RWPE2 (cell line): ENCODE data around the gene B4GALT7.

ENCODE experiments used
- ATAC-seq: fragments of 200-7000 bp; cut with Tn5 transposase; 3 replicates; pipeline ENCODE4 v1.9.1; 2021; ENCODE audit warnings: low read depth
- DNase-seq: peaks from one replicate; pipeline ENCODE4 v3.0.0-alpha.2; 2020; ENCODE audit warnings: low spot score
- H3K27ac ChIP-seq: fragments of 450-650 bp; 2 replicates; pipeline ENCODE4 v1.5.1; 2017; ENCODE audit warnings: mild to moderate bottlenecking; ENCODE audit not compliant: poor library complexity, severe bottlenecking
- H3K27me3 ChIP-seq: fragments of 250-450 bp; sonication (Bioruptor Pico); 2 replicates; pipeline ENCODE4 v1.5.1; 2021; ENCODE audit warnings: mild to moderate bottlenecking, moderate library complexity; ENCODE audit not compliant: insufficient read depth, poor library complexity, severe bottlenecking
- H3K36me3 ChIP-seq: fragments of 250-450 bp; sonication (Bioruptor Pico); 2 replicates; pipeline ENCODE4 v1.5.1; 2020; ENCODE audit warnings: low read depth, mild to moderate bottlenecking, moderate library complexity
- H3K4me1 ChIP-seq: fragments of 250-450 bp; sonication (Bioruptor Pico); 2 replicates; pipeline ENCODE4 v1.5.1; 2021; ENCODE audit warnings: mild to moderate bottlenecking, moderate library complexity; ENCODE audit not compliant: insufficient read depth, poor library complexity, severe bottlenecking
- H3K4me3 ChIP-seq: fragments of 250-450 bp; sonication (Bioruptor Pico); 2 replicates; pipeline ENCODE4 v1.5.1; 2021; ENCODE audit warnings: mild to moderate bottlenecking, moderate library complexity; ENCODE audit not compliant: severe bottlenecking
- H3K9me3 ChIP-seq: fragments of 250-450 bp; sonication (Bioruptor Pico); 2 replicates; pipeline ENCODE4 v1.5.1; 2021; ENCODE audit warnings: mild to moderate bottlenecking, moderate library complexity; ENCODE audit not compliant: severe bottlenecking
- CTCF ChIP-seq: fragments of 450-650 bp; IDR thresholded peaks from one replicate; pipeline ENCODE4 v1.5.1; 2017; ENCODE audit warnings: mild to moderate bottlenecking, moderate library complexity; ENCODE audit not compliant: poor library complexity, severe bottlenecking

The B4GALT7 gene

GRCh38 chr5:177595026-177595585 lies 4.8 kb upstream of the B4GALT7 start:
- no peak for TF ChIP-seq CTCF

GRCh38 chr5:177595991-177596774 lies 3.7 kb upstream of the B4GALT7 start:
- Histone ChIP-seq H3K9me3 (no peaks in the 10 kb centered on the region), H3K27me3 (no peaks in the 10 kb centered on the region), H3K27ac (no peak overlapping the region), H3K36me3 (peaks cover 39% of the 10 kb centered on the region), H3K4me1 (peaks cover 4% of the 10 kb centered on the region), H3K4me3 (no peak overlapping the region)
- peak; percentile 35 for DNase-seq
- TF ChIP-seq CTCF = no peak
- no peak for ATAC-seq

More at GRCh38 chr5:177595026-177595585, 4.8 kb upstream of the B4GALT7 start:
- no peaks in the 10 kb centered on the region for H3K9me3 ChIP-seq
- H3K4me1 ChIP-seq = peaks cover 4% of the 10 kb centered on the region
- DNase-seq = peak; percentile 52
- no peak for ATAC-seq
- H3K36me3 ChIP-seq = peaks cover 39% of the 10 kb centered on the region
- no peak overlapping the region for H3K4me3 ChIP-seq
- no peaks in the 10 kb centered on the region for H3K27me3 ChIP-seq
- no peak overlapping the region for H3K27ac ChIP-seq

GRCh38 chr5:177596775-177597238 lies 3.1 kb upstream of the B4GALT7 start:
- H3K27ac ChIP-seq = no peak overlapping the region
- no peaks in the 10 kb centered on the region for H3K9me3 ChIP-seq
- peaks cover 39% of the 10 kb centered on the region for H3K36me3 ChIP-seq
- ATAC-seq (no peak), DNase-seq (peak; percentile 18)
- no peaks in the 10 kb centered on the region for H3K27me3 ChIP-seq
- TF ChIP-seq CTCF = no peak
- H3K4me1 ChIP-seq = no peaks in the 10 kb centered on the region
- H3K4me3 ChIP-seq = no peak overlapping the region

GRCh38 chr5:177598477-177598876 lies 1.5 kb upstream of the B4GALT7 start:
- no peak for ATAC-seq
- no peak for TF ChIP-seq CTCF
- Histone ChIP-seq H3K9me3 (no peaks in the 10 kb centered on the region), H3K4me3 (no peak overlapping the region), H3K36me3 (peaks cover 29% of the 10 kb centered on the region), H3K27ac (no peak overlapping the region), H3K4me1 (no peaks in the 10 kb centered on the region), H3K27me3 (no peaks in the 10 kb centered on the region)
- DNase-seq = peak; percentile 19
